Measurements from ENCODE around the gene PTPN2. TPM values are rescaled to one million over a fixed set of nuclear protein-coding genes. Genes with fewer than 3 reads are reported as not detected.
"Not testable (repeated sequence)": the region's sequence is repeated elsewhere in the genome, so short reads cannot be mapped to it uniquely, and the experiment has no call there.

The PTPN2 gene
- total RNA-seq, 3 donors from 2014 or later, result 61.7 to 77.6 (median 65.2) TPM

DNA sequence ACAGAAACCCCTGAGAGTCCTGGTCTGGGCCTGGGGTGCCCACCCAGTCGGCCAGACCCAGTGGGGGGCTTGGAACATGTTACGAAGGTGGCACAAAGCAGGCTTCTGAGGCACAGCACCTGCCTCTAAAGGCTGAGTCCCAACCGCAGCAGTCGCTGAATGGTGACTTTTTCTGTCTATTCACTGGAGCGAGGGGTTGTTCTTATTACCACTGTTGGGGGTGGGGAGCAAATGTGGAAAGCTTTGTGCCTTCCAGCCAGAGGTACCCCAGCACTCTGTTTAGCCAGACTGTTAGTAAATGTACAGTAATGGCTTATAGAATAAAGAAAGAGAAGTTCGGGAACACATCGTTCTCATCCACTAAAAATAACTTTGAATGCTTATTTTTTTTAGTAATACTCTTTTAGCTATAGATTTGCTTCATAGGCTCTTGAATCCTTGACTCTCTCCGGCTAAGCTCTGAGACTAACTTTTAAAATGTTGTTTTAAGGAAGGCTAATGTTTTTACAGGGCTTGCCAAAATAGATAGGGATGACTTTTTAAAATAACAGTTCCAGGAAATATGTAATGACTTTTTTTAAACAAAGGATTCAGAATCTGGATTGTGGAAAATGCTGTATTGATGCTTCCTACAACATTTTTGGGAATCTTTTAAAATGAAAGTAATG lies 23.4 kb upstream of the PTPN2 start:
- Mint-ChIP-seq H3K9me3 (no peaks in the 10 kb centered on the region), H3K4me1 (ENCODE audit: low read depth) (peaks cover 19% of the 10 kb centered on the region), H3K4me3 (no peak overlapping the region), H3K27me3 (ENCODE audit: low read depth) (no peaks in the 10 kb centered on the region), H3K36me3 (ENCODE audit: insufficient read depth) (no peaks in the 10 kb centered on the region)
- DNase-seq (no peak), ATAC-seq (no peak)

DNA sequence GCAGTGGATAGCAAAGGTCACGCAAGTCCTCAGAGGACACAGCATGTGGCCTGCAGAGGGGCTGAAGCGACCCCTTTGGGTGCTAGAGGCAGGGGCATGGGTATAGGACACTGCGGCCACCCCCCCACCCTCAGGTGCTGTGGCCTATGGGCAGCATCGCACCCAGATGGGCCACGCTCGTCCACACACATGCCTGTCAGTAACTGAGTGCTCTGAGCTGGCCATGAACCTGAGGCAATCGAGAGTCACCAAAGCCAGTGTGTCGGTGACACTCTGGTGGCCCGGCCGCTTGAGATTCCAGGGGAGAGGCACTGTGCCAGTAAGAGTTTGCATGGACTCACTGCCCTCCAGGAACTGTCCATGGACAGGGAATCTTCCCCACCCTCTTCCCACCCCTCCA lies 22.7 kb upstream of the PTPN2 start:
- DNase-seq (no peak), ATAC-seq (no peak)
- peaks cover 19% of the 10 kb centered on the region for H3K4me1 Mint-ChIP-seq (ENCODE audit: low read depth)
- H3K36me3 Mint-ChIP-seq (ENCODE audit: insufficient read depth), result no peaks in the 10 kb centered on the region
- no peak overlapping the region for H3K4me3 Mint-ChIP-seq
- no peaks in the 10 kb centered on the region for H3K27me3 Mint-ChIP-seq (ENCODE audit: low read depth)
- H3K9me3 Mint-ChIP-seq, result no peaks in the 10 kb centered on the region

DNA sequence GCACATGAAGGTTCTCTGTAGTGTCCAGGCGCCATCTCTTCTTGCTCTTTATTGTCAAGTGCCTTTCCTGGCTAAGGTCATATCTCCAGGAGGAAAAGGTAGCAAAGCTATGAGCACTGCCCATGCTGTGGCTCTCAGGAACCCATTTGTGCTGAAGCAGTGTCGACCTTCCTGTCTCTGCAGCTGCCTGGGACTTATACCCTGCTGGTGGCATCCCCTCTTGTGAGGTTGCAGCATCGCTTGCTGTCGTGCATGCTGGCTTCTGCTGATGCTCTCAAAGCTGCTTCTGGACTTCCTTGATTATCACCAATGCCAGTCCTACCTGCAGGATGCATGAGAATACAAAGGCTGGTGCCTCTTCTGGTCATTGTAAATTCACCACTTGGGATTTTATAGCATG lies 22.1 kb upstream of the PTPN2 start:
- Mint-ChIP-seq H3K9me3 (no peaks in the 10 kb centered on the region), H3K36me3 (ENCODE audit: insufficient read depth) (no peaks in the 10 kb centered on the region), H3K4me3 (no peak overlapping the region), H3K27me3 (ENCODE audit: low read depth) (no peaks in the 10 kb centered on the region), H3K4me1 (ENCODE audit: low read depth) (peaks cover 16% of the 10 kb centered on the region)
- no peak for DNase-seq
- no peak for ATAC-seq

DNA sequence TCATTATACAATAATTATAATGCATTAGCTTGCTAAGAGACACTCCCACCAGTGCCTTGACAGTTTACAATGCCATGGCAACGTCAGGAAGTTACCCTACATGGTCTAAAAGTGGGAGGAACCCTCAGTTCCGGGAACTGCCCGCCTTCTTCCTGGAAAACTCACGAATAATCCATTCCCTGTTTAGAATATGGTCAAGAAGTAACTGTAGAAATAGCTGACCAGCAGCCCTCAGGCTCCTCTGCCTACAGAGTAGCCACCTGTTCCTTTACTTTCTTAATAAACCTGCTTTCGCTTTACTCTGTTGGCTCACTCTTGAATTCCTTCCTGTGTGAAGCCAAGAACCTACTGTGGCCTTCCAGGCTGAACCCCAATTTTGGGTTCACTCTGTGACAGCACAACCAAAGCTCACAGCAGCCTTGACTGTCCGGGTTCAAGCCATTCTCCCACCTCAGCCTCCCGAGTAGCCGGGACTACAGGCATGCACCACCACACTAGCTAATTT lies 20.0 kb upstream of the PTPN2 start:
- no peaks in the 10 kb centered on the region for H3K9me3 Mint-ChIP-seq
- DNase-seq, result peak; percentile 48
- peaks cover 13% of the 10 kb centered on the region for H3K4me1 Mint-ChIP-seq (ENCODE audit: low read depth)
- H3K4me3 Mint-ChIP-seq, result peak overlapping the region; percentile 40
- H3K36me3 Mint-ChIP-seq (ENCODE audit: insufficient read depth), result no peaks in the 10 kb centered on the region
- ATAC-seq, result peak; percentile 43 to 48
- H3K27me3 Mint-ChIP-seq (ENCODE audit: low read depth), result no peaks in the 10 kb centered on the region

GRCh38 chr18:12901208-12901607 lies 17.2 kb upstream of the PTPN2 start:
- ATAC-seq; H3K9me3 Mint-ChIP-seq; H3K36me3 Mint-ChIP-seq (ENCODE audit: insufficient read depth); DNase-seq; H3K27me3 Mint-ChIP-seq (ENCODE audit: low read depth); H3K4me3 Mint-ChIP-seq: not testable (repeated sequence)
- peaks cover 15% of the 10 kb centered on the region for H3K4me1 Mint-ChIP-seq (ENCODE audit: low read depth)

GRCh38 chr18:12896784-12897333 lies 12.8 kb upstream of the PTPN2 start:
- peak; percentile 54 to 55 for ATAC-seq
- H3K27me3 Mint-ChIP-seq (ENCODE audit: low read depth), result peaks cover 15% of the 10 kb centered on the region
- H3K36me3 Mint-ChIP-seq (ENCODE audit: insufficient read depth); DNase-seq; H3K9me3 Mint-ChIP-seq; H3K4me1 Mint-ChIP-seq (ENCODE audit: low read depth): not testable (repeated sequence)
- peak overlapping the region; percentile 54 for H3K4me3 Mint-ChIP-seq

DNA sequence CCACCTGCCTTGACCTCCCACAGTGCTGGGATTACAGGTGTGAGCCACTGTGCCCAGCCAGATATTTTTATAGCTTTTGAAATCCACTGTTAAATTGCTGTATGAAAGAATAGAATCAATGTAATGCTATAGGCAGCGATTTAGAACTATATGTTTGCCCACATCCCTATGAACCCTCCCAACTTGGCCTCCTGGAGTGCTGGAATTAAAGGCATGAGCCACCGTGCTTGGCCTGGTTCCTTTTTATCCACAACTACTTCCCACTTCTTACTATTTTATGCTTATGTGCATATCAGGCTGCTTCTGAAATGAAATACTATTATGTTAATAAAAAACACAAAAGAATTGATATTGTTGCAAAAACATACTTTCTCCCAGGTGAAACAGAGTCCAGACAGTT lies 11.6 kb upstream of the PTPN2 start:
- DNase-seq (no peak), ATAC-seq (no peak)
- Mint-ChIP-seq H3K27me3 (ENCODE audit: low read depth) (peaks cover 15% of the 10 kb centered on the region), H3K4me1 (ENCODE audit: low read depth) (peaks cover 7% of the 10 kb centered on the region), H3K9me3 (no peaks in the 10 kb centered on the region), H3K36me3 (ENCODE audit: insufficient read depth) (no peaks in the 10 kb centered on the region), H3K4me3 (no peak overlapping the region)

GRCh38 chr18:12895014-12895413 lies 11.0 kb upstream of the PTPN2 start:
- DNase-seq (no peak), ATAC-seq (no peak)
- H3K4me1 Mint-ChIP-seq (ENCODE audit: low read depth), result peaks cover 7% of the 10 kb centered on the region
- H3K9me3 Mint-ChIP-seq, result no peaks in the 10 kb centered on the region
- no peaks in the 10 kb centered on the region for H3K36me3 Mint-ChIP-seq (ENCODE audit: insufficient read depth)
- peaks cover 15% of the 10 kb centered on the region for H3K27me3 Mint-ChIP-seq (ENCODE audit: low read depth)
- no peak overlapping the region for H3K4me3 Mint-ChIP-seq

GRCh38 chr18:12891561-12891960 lies 7.5 kb upstream of the PTPN2 start:
- H3K9me3 Mint-ChIP-seq, result no peaks in the 10 kb centered on the region
- H3K4me3 Mint-ChIP-seq, result no peak overlapping the region
- ATAC-seq (no peak), DNase-seq (no peak)
- H3K27me3 Mint-ChIP-seq (ENCODE audit: low read depth), result peaks cover 15% of the 10 kb centered on the region
- peaks cover 6% of the 10 kb centered on the region for H3K4me1 Mint-ChIP-seq (ENCODE audit: low read depth)
- H3K36me3 Mint-ChIP-seq (ENCODE audit: insufficient read depth), result no peaks in the 10 kb centered on the region

DNA sequence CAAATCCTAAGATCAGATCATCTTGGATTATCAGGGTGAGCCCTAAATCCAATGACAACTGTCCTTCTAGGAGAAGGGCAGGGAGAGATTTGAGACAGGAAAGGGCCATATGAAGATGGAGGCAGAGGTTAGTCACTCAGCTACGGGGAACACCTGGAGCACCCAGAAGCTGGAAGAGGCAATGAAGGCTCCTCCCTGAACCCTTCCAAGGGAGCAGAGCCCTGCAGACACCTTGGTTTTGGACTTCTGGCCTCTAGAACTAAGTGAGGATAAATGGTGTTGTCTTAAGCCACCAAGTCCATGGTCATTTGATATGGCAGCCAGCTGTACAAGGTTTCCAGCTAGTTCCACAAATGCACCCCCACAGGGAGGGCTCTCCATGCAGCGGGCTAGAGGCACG lies 6.9 kb upstream of the PTPN2 start:
- Mint-ChIP-seq H3K9me3 (no peaks in the 10 kb centered on the region), H3K4me1 (ENCODE audit: low read depth) (peaks cover 8% of the 10 kb centered on the region), H3K27me3 (ENCODE audit: low read depth) (peaks cover 13% of the 10 kb centered on the region), H3K4me3 (no peak overlapping the region), H3K36me3 (ENCODE audit: insufficient read depth) (no peaks in the 10 kb centered on the region)
- ATAC-seq, result no peak
- DNase-seq, result no peak

DNA sequence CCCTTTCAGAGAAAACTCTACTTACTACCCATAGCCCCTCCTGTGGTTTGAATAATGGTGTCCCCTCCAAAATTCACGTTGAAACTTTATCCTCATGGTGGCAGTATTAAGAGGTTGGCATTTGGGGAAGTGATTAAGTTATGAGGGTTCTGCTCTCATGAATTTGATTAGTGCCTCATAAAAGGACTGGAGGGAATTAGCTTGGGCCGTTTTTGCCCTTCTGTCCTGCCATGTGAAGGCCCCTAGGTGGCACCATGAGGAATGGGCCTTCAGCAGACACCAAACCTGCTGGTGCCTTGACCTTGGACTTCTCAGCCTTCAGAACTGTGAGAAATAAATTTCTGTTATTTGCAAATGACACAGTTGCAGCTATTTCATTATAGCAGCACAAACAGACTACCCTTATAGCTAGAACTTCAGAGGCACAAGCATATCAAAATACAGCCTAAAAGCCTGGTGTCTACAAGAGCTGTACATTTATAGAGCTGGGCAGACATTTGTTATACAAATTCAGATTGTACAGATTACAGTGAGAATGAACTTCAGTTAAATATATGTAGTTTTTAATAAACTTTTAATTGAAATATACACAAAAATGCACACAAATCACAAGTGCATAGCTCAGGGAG lies 2.6 kb upstream of the PTPN2 start:
- H3K27me3 Mint-ChIP-seq (ENCODE audit: low read depth), result no peaks in the 10 kb centered on the region
- H3K36me3 Mint-ChIP-seq (ENCODE audit: insufficient read depth), result peaks cover 3% of the 10 kb centered on the region
- no peaks in the 10 kb centered on the region for H3K9me3 Mint-ChIP-seq
- H3K4me3 Mint-ChIP-seq, result no peak overlapping the region
- DNase-seq, result no peak
- no peak for ATAC-seq
- H3K4me1 Mint-ChIP-seq (ENCODE audit: low read depth), result peaks cover 32% of the 10 kb centered on the region

DNA sequence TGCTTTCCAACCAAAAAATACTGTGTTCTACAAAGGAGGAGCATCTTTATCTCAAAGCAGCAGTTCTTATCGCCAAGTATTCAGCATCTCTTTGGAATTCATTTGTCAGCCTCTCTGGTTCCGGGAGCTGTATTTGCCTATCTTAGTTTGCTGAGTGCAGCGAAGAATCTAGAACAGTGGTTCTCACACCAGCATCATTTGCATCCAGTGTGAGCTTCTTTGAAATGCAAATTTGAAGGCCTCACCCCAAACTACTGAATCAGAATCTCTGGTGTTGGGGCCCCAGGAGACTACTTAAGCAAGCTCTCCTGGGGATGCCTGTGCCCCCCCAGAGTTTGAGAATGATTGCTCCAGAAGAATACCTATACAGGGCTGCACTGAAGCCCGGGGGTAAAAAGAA lies 1.5 kb upstream of the PTPN2 start:
- DNase-seq, result no peak
- Mint-ChIP-seq H3K27me3 (ENCODE audit: low read depth) (no peaks in the 10 kb centered on the region), H3K9me3 (no peaks in the 10 kb centered on the region), H3K4me1 (ENCODE audit: low read depth) (peaks cover 43% of the 10 kb centered on the region), H3K4me3 (peak overlapping the region; percentile 88), H3K36me3 (ENCODE audit: insufficient read depth) (peaks cover 3% of the 10 kb centered on the region)
- ATAC-seq, result no peak

GRCh38 chr18:12884406-12885323 lies 628 bp upstream of the PTPN2 start:
- H3K4me1 Mint-ChIP-seq (ENCODE audit: low read depth), result peaks cover 52% of the 10 kb centered on the region
- H3K36me3 Mint-ChIP-seq (ENCODE audit: insufficient read depth), result peaks cover 3% of the 10 kb centered on the region
- no peak for DNase-seq
- H3K27me3 Mint-ChIP-seq (ENCODE audit: low read depth), result no peaks in the 10 kb centered on the region
- no peaks in the 10 kb centered on the region for H3K9me3 Mint-ChIP-seq
- no peak for ATAC-seq
- H3K4me3 Mint-ChIP-seq, result peak overlapping the region; percentile 88

DNA sequence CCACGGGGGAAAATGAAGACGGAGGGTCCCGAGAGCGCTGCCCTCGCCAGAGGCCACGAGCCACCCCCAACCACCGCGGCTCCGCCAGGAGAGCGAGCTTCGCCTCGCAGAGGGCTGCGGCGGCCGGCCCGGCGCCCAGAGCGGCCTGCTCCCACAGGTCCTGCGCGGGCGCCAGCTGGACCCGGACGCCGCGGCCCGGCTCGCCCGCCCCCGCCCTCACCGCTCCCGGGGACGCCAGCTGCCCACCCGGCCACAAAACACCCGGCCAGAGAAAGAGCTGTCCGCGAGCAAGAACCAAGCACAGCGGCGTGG lies 709 bp downstream of the PTPN2 start:
- Mint-ChIP-seq H3K4me1 (ENCODE audit: low read depth) (peaks cover 61% of the 10 kb centered on the region), H3K9me3 (no peaks in the 10 kb centered on the region), H3K36me3 (ENCODE audit: insufficient read depth) (peaks cover 5% of the 10 kb centered on the region), H3K4me3 (peak overlapping the region; percentile 97), H3K27me3 (ENCODE audit: low read depth) (no peaks in the 10 kb centered on the region)
- ATAC-seq, result peak; percentile 10 to 12
- DNase-seq, result no peak
